Neutrophil (primary cell): ENCODE measurements around the gene CYYR1.

Experiments used
- H3K27ac ChIP-seq: fragments of 200-600 bp; sonication (generic); 2 replicates; pipeline ENCODE4 v1.5.1; 2016; ENCODE audit warnings: mild to moderate bottlenecking, moderate library complexity
- H3K27me3 ChIP-seq: fragments of 200-600 bp; sonication (generic); 2 replicates; pipeline ENCODE4 v1.6.0; 2016; ENCODE audit warnings: mild to moderate bottlenecking
- H3K36me3 ChIP-seq: fragments of 200-600 bp; sonication (generic); 2 replicates; pipeline ENCODE4 v1.5.1; 2017
- H3K4me1 ChIP-seq, 2 experiments: fragments of 200-600 bp in 1 of 2; sonication (generic) in 1 of 2; 1 replicate in 1 of 2; 2 replicates in 1 of 2; pipeline versions ENCODE4 v1.5.1 to v1.6.1; 2013 to 2016; ENCODE audit warnings: low read depth in 1 of 2, low read length in 1 of 2, mild to moderate bottlenecking in 1 of 2, moderate library complexity in 1 of 2; ENCODE audit not compliant: control insufficient read depth in 1 of 2, insufficient read depth in 1 of 2
- H3K4me3 ChIP-seq, 2 experiments: fragments of 200-600 bp in 1 of 2; sonication (generic) in 1 of 2; 1 replicate in 1 of 2; 2 replicates in 1 of 2; pipeline ENCODE4 v1.5.1; 2013 to 2016; ENCODE audit warnings: low read depth in 1 of 2, low read length in 1 of 2, mild to moderate bottlenecking in 1 of 2, moderate library complexity in 1 of 2
- H3K9me3 ChIP-seq: fragments of 200-600 bp; sonication (generic); 2 replicates; pipeline ENCODE4 v1.5.1; 2016
- TF ChIP-seq, protein P1 (sequence below): fragments of 200-600 bp; sonication (generic); IDR thresholded peaks from 2 replicates; pipeline ENCODE4 v1.5.1; 2016; ENCODE audit warnings: antibody characterized with exemption

The CYYR1 gene

DNA sequence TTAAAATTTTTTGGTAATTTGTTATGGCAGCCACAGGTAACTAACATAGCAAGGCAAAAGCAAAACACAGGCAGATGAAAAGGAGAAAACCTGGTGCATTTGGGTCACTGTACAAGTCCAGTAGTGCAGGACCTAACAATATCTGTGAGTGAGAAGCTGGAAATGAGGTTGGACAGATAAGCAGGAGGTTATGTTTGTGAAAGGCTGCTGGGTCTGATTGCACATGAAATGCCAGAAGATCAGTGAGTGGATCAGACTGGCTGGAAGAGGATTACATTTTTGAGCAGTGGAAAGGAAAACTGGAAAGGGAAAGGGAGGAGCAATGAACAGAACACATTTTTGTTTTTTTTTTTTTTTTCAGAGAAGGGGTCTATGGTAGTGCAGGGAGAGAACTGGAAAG is 73.6 kb downstream of the CYYR1 start:
- no peaks in the 10 kb centered on the region for H3K9me3 ChIP-seq
- no peaks in the 10 kb centered on the region for H3K4me1 ChIP-seq
- TF ChIP-seq, protein P1, sequence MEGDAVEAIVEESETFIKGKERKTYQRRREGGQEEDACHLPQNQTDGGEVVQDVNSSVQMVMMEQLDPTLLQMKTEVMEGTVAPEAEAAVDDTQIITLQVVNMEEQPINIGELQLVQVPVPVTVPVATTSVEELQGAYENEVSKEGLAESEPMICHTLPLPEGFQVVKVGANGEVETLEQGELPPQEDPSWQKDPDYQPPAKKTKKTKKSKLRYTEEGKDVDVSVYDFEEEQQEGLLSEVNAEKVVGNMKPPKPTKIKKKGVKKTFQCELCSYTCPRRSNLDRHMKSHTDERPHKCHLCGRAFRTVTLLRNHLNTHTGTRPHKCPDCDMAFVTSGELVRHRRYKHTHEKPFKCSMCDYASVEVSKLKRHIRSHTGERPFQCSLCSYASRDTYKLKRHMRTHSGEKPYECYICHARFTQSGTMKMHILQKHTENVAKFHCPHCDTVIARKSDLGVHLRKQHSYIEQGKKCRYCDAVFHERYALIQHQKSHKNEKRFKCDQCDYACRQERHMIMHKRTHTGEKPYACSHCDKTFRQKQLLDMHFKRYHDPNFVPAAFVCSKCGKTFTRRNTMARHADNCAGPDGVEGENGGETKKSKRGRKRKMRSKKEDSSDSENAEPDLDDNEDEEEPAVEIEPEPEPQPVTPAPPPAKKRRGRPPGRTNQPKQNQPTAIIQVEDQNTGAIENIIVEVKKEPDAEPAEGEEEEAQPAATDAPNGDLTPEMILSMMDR: no peak
- no peaks in the 10 kb centered on the region for H3K27me3 ChIP-seq
- no peaks in the 10 kb centered on the region for H3K36me3 ChIP-seq
- H3K27ac ChIP-seq: no peak overlapping the region
- H3K4me3 ChIP-seq: no peak overlapping the region

DNA sequence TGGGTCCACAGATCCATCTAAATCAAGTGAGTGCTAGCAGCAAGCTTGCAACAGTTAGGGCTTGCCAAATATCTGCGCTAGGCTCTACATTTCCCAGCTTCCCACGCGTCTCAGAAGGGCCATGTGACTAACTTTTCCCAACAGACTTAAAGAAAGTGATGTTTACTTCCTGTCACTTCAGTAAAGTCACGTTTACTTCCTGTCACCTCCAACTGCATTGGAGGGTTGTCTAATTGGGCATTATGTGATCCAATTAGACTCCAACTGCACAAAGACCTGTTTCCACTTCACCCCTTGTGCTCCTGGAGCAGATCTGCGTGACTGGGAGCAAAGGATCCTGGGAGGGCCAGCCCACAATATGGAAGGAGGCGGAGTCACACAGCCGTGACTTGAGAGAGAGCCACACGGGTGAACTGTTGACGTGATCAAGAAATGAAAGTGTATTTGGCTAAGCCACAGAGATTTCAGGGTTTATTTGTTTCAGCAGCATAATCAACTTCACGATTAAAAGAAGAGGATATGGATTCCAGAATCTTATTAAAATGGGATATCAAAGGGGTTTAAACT is 77.7 kb downstream of the CYYR1 start:
- Histone ChIP-seq H3K4me1 (no peaks in the 10 kb centered on the region), H3K4me3 (no peak overlapping the region), H3K27me3 (no peaks in the 10 kb centered on the region), H3K27ac (no peak overlapping the region), H3K36me3 (no peaks in the 10 kb centered on the region), H3K9me3 (no peaks in the 10 kb centered on the region)
- TF ChIP-seq, protein P1: no peak

DNA sequence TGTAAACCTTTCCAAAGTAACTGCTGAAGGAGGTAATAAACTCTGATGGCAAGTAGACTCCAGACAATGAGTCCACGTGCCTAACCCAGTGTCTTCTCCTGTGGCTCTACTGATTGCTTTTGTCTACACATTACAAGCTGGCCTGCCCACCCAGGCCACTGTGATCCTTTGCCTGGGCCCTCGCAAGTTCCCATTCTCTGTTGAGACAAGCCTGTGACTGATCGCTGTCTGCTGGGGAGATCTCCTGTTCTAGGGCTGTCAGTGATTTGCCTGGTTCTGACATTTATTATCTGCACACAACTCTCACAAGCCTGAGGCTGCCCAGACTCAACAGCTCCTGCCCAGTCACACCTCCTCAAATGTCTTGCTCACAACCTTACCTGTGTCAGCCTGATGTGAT is 81.4 kb downstream of the CYYR1 start:
- Histone ChIP-seq H3K4me1 (no peaks in the 10 kb centered on the region), H3K27me3 (no peaks in the 10 kb centered on the region), H3K9me3 (no peaks in the 10 kb centered on the region), H3K36me3 (no peaks in the 10 kb centered on the region), H3K4me3 (no peak overlapping the region), H3K27ac (no peak overlapping the region)
- TF ChIP-seq, protein P1: no peak

DNA sequence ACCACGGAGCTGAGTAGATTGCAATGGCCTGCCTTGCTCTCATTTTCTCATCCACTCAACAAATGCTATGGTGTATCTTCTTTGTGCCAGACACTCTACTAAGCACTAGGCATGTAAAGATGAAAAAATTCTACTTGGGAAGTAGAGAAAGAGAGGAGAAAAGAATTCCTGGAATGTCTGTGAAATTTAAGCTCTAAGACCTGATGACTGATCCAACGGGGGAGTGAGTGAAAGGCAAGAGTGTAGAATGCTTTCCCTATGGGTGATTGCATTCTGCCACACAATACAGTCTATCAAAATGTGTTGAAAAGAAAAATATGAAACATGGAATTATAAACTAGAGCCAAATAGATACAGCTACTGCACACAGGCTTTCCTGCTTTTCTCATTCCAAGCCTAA is 82.3 kb downstream of the CYYR1 start:
- Histone ChIP-seq H3K36me3 (no peaks in the 10 kb centered on the region), H3K27ac (no peak overlapping the region), H3K9me3 (no peaks in the 10 kb centered on the region), H3K4me1 (no peaks in the 10 kb centered on the region), H3K27me3 (no peaks in the 10 kb centered on the region), H3K4me3 (no peak overlapping the region)
- TF ChIP-seq, protein P1: no peak

DNA sequence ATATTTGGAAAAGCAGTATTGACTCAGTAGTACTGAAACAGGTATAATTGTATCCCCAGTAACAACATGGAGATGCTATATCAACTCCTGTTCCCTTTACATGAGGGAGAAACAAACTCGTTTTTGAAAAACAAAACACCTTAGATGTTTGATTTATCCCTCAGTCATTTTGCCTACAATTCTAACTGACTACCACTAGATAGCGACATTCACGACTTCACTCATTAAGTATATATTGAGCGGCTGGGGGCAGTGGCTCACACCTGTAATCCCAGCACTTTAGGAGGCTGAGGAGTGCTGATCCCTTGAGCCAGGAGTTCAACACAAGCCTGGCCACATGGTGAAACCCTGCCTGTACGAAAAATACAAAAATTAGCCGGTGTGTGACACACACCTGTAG is 83.3 kb downstream of the CYYR1 start:
- Histone ChIP-seq H3K36me3 (no peaks in the 10 kb centered on the region), H3K27me3 (no peaks in the 10 kb centered on the region), H3K9me3 (no peaks in the 10 kb centered on the region), H3K4me3 (no peak overlapping the region), H3K4me1 (no peaks in the 10 kb centered on the region), H3K27ac (no peak overlapping the region)
- TF ChIP-seq, protein P1: no peak
